NCI-H128 (cell line): ENCODE results near the gene KLK1.
A peak's percentile ranks its signal among the peaks of the same experiment; 100 is the strongest.
"Not testable (repeated sequence)": the region's sequence is repeated elsewhere in the genome, so short reads cannot be mapped to it uniquely, and the experiment has no call there.

Source experiments
- DNase-seq: peaks from one replicate; lab custom pipeline; 2025; ENCODE audit not compliant: unreplicated experiment; lab: John Stamatoyannopoulos, UW

KLK1 gene

GRCh38 chr19:50817941-50818858 is 5.4 kb downstream of the KLK1 start:
- DNase-seq = no peak

GRCh38 chr19:50815439-50815838 is 8.1 kb downstream of the KLK1 start:
- no peak for DNase-seq

GRCh38 chr19:50814883-50815282 is 8.7 kb downstream of the KLK1 start:
- no peak for DNase-seq

- DNase-seq = no peak
These were observed 11.1 kb downstream of the KLK1 start for GRCh38 chr19:50812474-50812873.

DNA sequence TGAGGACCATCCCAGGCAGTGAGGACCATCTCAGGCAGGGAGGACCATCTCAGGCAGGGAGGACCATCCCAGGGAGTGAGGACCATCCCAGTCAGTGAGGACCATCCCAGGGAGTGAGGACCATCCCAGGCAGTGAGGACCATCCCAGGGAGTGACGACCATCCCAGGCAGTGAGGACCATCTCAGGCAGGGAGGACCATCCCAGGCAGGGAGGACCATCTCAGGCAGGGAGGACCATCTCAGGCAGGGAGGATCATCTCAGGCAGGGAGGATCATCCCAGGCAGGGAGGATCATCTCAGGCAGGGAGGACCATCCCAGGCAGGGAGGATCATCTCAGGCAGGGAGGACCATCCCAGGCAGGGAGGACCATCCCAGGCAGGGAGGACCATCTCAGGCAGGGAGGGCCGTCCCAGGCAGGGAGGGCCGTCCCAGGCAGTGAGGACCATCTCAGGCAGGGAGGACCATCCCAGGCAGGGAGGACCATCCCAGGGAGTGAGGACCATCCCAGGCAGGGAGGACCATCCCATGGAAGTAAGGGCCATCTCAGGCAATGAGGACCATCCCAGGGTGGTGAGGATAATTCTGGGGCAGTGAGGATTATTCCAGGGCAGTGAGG is 11.9 kb downstream of the KLK1 start:
- not testable (repeated sequence) for DNase-seq

GRCh38 chr19:50808856-50809255 is 14.7 kb downstream of the KLK1 start:
- no peak for DNase-seq

DNA sequence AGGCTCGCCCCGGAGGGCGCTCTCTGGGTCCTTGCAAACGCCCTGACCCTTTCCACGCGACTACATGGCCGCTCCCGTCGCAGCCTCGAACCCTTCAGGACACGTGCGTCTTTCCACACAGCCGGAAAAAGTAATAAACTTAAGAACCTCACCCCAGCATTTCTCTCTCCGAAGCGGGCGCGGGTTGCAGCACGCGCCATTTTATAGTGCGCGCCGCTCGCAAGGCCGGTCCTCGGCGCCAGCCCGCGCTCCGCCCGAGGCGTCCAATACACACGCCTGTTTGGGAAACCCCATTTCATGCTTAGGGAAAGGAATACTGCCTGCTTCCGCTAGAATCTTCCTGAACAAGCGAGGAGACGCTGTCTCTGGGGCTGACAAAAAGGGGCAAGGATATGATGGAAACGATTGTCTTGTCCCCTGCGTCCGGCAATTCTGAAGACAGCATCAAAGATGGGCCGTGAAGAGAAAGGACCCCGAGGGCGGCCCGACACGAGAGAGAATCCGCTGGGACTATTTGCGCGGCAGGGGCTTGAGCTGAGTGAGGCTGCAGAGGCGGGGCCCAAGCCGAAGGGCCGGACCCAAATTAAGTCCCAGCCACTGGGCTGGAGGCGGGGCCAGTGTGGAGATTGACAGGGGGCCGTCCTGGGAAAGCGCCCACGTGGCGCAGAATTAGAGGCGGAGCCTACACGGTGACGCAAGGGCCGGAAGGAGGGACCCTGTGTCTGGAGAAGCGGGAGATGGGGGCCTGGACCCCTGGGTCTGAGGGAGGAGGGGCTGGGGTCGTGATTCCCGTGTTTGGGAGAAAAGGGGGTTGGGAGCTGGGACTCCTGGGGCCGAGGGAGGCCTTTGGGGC is 18.9 kb downstream of the KLK1 start:
- DNase-seq = peak; percentile 96

GRCh38 chr19:50803633-50804419 is 19.8 kb downstream of the KLK1 start:
- no peak for DNase-seq

DNA sequence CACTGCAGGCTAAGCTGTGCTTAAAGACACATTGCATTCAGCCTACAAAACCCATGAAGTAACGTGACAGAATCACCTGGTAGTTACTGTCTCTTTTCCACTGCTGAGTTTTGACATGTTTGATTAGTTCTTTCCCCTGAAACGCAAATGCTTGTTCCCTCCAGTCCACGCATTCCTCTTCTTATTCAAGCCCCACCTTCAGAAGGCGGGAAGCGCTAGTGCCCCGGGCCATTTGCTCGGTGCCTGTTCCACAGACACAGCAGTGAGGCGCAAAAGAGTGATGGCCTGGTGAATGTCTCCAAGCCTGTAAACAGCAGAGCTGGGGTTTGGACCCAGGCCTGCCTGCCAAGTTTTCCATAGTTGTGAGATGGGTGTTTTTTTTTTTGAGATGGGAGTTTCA is 22.5 kb downstream of the KLK1 start:
- DNase-seq = no peak

DNA sequence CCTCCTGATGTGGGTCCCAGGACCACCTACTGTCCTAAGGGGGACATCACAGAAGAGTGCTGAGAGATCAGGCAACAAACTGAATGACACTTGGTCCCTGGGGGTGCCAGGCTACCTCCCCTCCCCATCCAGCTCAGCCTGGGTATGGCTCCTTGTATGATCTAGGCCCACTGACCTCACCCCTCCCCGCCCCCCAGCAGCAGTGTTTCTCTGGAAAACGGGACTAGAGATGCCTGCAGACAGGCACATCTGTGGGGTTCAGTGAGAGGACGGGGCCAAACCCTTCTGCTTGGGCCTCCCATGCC is 24.1 kb downstream of the KLK1 start:
- no peak for DNase-seq

DNA sequence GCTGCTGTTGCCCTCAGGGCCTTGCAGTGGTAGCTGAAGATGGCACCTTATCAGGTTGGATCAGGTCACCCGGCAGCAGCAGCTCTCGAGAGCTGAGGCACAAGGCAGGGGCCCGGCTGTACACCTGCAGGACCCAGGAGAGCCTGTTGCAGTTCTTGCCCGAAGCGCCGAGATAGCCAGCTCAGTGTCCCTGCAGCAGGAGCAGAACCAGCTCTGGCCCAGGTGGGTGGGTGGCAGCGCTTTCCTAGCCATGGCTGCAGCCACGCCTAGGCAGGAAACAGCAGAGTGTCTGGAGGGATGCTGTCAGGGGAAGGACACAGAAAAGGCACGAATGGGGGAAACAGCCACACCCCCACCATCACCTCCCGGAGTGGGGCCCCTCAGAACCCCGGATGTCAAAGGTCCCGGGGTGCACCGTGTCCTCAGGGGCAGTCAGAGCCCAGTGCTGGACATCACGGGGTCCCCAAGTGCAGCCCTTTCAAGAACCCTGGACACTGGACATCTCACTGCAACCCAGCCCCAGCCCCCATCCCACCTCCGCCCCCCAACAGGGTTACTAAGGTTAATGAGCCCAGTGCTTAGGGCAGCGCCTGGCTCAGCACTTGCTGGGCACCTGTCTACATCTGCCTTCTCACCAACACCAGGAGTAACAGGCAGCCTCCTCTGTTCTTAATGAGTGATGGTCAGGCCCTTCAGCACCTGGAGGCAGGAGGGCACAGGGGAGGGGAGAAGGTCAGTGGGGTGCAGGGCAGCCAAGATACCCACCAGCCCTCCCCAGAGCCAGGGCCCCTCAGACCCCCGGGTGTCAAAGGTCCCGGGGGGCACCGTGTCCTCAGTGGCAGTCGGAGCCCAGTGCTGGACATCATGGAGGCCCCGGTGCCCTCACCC is 24.7 kb downstream of the KLK1 start:
- no peak for DNase-seq

- no peak for DNase-seq
These were observed 25.6 kb downstream of the KLK1 start for GRCh38 chr19:50797781-50798658.

- DNase-seq = no peak
These were observed 26.2 kb downstream of the KLK1 start for GRCh38 chr19:50797429-50797780.

- DNase-seq = no peak
These were observed 26.8 kb downstream of the KLK1 start for GRCh38 chr19:50796634-50797428.

GRCh38 chr19:50796128-50796633 is 27.4 kb downstream of the KLK1 start:
- no peak for DNase-seq

DNA sequence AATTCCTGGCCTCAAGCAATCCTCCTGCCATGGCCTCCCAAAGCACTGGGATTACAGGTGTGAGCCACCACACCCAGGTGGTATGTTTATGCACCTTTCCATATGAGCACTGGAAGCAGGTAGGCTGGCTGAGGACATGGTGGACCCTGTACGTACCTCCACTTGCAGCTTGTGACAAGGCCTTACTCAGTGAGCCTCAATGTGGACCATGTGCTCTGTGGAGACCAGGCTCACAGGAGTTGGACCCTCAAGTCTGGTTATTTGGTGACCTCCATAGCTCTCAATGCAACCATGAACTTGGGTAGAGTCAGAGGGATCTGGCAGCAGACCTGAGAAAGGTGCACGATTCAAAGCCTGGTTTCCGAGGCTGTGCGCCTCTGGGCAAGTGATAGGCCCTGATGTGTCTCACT is 27.9 kb downstream of the KLK1 start:
- DNase-seq = no peak

DNA sequence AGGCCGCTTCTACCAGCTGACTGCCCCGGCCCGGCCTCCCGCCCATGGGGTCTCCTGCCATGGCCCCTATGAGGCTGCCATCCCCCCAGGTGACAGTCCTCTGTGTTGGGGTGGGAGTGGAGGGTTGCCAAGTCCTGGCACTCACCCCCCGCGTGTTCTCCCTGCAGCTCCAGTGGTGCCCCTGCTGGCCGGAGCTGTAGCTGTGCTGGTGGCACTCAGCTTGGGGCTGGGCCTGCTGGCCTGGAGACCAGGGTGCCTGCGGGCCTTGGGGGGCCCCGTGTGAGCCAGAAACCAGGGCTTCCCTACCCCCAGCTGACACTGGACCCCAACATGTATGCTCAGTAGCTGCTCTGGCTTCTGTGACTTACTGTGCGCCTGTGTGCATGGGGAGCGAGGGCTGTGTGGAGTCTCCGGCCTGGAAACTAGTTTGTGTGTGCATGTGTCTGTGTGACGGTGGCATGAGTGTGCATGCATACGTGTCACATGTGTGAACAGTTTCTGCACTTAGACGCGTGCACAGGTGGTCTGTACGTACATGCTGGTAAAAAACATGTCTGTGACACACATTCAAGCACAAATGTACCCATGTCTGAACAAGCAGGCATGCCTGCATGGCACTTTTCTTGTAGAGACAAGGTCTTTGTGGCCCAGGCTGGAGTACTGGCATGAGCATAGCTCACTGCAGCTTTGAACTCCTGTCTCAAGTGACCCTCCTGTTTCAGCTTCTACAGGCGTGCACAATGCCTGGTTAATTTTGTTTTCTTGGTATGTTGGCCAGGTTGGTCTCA is 28.5 kb downstream of the KLK1 start:
- DNase-seq = no peak
